HG02981 (cell line): Measurements from ENCODE around the gene NKIRAS2.

Source experiments
- ATAC-seq: cut with Tn5 transposase; IDR thresholded peaks from one replicate; pipeline ENCODE4 v1.9.1; 2021; ENCODE audit warnings: mild to moderate bottlenecking, moderate library complexity; ENCODE audit not compliant: unreplicated experiment

NKIRAS2 gene

GRCh38 chr17:42053731-42054500 is 34.0 kb downstream of the NKIRAS2 start:
- no peak for ATAC-seq

GRCh38 chr17:42055027-42055426 is 35.1 kb downstream of the NKIRAS2 start:
- no peak for ATAC-seq

GRCh38 chr17:42055496-42055895 is 35.6 kb downstream of the NKIRAS2 start:
- ATAC-seq: no peak

- ATAC-seq: no peak
Observed at GRCh38 chr17:42056635-42057034, 36.7 kb downstream of the NKIRAS2 start.

GRCh38 chr17:42058063-42058462 is 38.2 kb downstream of the NKIRAS2 start:
- ATAC-seq: no peak

- ATAC-seq: no peak
Observed at GRCh38 chr17:42059815-42060214, 39.9 kb downstream of the NKIRAS2 start.

GRCh38 chr17:42060231-42060630 is 40.3 kb downstream of the NKIRAS2 start:
- no peak for ATAC-seq

- no peak for ATAC-seq
Observed at GRCh38 chr17:42061646-42062487, 42.0 kb downstream of the NKIRAS2 start.

- no peak for ATAC-seq
Observed at GRCh38 chr17:42062681-42063080, 42.8 kb downstream of the NKIRAS2 start.

- ATAC-seq: no peak
Observed at GRCh38 chr17:42065201-42065600, 45.3 kb downstream of the NKIRAS2 start.

- no peak for ATAC-seq
Observed at GRCh38 chr17:42067371-42068091, 47.6 kb downstream of the NKIRAS2 start.

GRCh38 chr17:42068979-42069378 is 49.1 kb downstream of the NKIRAS2 start:
- ATAC-seq: no peak

- ATAC-seq: no peak
Observed at GRCh38 chr17:42071810-42072209, 51.9 kb downstream of the NKIRAS2 start.

GRCh38 chr17:42072323-42073187 is 52.7 kb downstream of the NKIRAS2 start:
- no peak for ATAC-seq
